D721Med (cell line): ENCODE measurements around the gene WDTC1.

ENCODE experiments used
- DNase-seq: peaks from one replicate; pipeline ENCODE4 v3.0.0; 2011; ENCODE audit warnings: low spot score; ENCODE audit not compliant: insufficient read length
- FAIRE-seq: peaks from 2 replicates; lab custom pipeline; 2011; peaks lifted over from hg19 to GRCh38; lab: Jason Lieb, UNC
- TF ChIP-seq, protein P1 (sequence below): IDR thresholded peaks from 2 replicates; pipeline ENCODE4 v1.5.1; 2012; ENCODE audit warnings: mild to moderate bottlenecking, control low read depth; ENCODE audit not compliant: insufficient read depth; ENCODE audit errors: missing control alignments

Gene WDTC1

DNA sequence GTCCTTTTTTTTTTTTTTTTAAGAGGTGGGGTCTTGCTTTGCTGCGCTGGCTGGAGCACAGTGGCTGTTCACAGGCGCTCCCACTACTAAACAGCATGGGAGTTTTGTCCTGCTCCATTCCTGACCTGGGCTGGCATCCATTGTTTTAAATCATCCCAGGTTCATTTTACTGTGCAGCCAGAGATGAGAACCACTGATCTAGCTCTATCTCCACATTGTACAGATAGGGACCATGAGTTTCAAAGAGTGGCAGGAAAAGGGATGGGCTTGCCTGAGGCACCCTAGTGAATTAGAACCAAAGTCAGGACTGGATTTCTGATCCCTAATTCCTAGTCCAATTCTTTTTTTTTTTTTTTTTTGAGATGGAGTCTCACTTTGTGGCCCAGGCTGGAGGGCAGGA lies 80.3 kb downstream of the WDTC1 start:
- DNase-seq (no peak), FAIRE-seq (no peak)
- TF ChIP-seq, protein P1, sequence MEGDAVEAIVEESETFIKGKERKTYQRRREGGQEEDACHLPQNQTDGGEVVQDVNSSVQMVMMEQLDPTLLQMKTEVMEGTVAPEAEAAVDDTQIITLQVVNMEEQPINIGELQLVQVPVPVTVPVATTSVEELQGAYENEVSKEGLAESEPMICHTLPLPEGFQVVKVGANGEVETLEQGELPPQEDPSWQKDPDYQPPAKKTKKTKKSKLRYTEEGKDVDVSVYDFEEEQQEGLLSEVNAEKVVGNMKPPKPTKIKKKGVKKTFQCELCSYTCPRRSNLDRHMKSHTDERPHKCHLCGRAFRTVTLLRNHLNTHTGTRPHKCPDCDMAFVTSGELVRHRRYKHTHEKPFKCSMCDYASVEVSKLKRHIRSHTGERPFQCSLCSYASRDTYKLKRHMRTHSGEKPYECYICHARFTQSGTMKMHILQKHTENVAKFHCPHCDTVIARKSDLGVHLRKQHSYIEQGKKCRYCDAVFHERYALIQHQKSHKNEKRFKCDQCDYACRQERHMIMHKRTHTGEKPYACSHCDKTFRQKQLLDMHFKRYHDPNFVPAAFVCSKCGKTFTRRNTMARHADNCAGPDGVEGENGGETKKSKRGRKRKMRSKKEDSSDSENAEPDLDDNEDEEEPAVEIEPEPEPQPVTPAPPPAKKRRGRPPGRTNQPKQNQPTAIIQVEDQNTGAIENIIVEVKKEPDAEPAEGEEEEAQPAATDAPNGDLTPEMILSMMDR: no peak

DNA sequence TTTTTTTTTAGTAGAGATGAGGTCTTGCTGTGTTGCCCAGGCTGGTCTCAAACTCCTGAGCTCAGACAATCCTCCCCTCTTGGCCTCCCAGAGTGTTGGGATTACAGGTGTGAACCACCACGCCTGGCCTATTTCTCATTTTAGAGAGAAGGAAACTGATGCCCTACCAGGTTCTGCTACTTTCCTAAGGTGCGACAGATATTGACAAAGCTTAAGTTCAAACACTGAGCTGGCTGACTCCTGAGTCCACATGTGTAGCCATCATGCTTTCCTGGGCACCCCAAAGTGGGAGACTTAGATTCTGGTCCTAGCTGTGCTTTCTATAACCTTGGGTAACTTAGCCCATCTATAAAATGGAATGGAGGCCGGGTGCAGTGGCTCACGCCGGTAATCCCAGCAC lies 82.4 kb downstream of the WDTC1 start:
- TF ChIP-seq, protein P1: no peak
- DNase-seq (no peak), FAIRE-seq (no peak)

DNA sequence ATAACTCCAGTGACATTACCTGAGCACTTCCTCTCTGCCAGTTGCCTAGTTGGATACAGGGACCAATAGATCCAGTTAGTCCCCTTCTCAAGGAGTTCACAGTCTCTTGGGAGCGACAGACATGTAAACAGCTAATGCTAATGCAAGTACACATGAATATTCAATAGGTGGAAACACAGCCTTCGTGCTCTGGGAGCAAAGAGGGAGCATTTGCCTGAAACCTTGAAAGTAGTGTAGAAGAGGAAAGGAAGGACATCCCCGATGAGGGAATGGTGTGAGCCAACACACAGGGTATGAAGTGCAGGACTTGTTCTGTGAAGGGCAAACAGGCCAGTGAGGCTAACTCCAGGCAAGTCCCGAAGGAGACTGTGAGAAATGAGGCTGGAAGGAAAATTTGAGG lies 83.7 kb downstream of the WDTC1 start:
- FAIRE-seq (no peak), DNase-seq (no peak)
- TF ChIP-seq, protein P1: no peak

DNA sequence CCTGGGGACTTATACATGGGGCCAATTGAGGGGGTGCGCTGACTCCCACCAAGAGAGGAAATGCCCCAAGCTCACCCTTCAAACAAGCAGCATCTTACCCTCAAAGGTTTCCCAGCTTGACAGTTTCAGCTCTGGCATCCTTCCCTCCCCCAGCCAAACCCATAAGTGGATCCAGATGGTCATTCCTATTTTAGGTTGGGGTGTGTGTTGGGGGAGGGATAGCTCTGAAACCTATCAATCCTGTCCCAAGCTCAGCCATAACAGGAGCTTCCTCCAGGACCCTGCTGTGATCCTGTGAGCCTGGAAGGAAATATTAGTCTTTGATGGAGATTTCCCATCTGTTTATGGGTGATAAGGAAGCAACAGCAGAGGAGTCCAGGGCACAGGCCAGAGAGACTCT lies 84.2 kb downstream of the WDTC1 start:
- FAIRE-seq (no peak), DNase-seq (no peak)
- TF ChIP-seq, protein P1: no peak

DNA sequence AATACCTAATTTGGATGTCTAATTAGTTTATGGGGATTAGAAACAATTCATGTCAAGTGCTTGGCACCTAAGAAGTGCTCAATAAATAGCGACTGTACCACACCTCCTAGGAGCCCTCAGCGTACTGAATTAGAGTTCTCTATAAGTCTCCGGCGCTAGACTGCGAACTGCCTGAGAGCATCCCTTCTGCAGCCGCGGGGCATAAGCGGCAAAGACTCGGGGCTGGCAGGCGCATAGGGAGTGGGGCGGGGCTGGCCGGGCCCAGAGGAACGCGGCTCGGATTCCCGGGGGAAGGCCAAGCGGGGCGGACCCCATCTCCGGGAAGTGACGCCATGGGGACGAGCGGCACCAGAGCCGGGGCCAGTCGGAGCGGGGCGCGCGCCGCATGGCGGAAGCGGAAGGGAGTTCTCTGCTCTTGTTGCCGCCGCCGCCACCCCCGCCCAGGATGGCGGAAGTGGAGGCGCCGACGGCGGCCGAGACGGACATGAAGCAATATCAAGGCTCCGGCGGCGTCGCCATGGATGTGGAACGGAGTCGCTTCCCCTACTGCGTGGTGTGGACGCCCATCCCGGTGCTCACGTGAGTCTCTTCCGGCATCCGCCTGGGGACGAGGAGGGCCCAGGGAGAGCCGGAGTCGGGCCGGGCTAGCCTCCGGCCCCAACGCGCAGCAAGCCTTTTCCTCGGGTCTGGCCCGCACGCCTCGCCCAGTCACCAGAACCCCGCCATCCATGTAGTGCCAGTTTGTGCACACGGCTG lies 87.6 kb downstream of the WDTC1 start, which contains the start of gene TMEM222:
TSS of gene TMEM222 (plus strand) at position 351 of the 756 bp plus-strand sequence. CDS start at position 386, 35 bp downstream.
- DNase-seq (peak; percentile 63), FAIRE-seq (no peak)
- TF ChIP-seq, protein P1: no peak

DNA sequence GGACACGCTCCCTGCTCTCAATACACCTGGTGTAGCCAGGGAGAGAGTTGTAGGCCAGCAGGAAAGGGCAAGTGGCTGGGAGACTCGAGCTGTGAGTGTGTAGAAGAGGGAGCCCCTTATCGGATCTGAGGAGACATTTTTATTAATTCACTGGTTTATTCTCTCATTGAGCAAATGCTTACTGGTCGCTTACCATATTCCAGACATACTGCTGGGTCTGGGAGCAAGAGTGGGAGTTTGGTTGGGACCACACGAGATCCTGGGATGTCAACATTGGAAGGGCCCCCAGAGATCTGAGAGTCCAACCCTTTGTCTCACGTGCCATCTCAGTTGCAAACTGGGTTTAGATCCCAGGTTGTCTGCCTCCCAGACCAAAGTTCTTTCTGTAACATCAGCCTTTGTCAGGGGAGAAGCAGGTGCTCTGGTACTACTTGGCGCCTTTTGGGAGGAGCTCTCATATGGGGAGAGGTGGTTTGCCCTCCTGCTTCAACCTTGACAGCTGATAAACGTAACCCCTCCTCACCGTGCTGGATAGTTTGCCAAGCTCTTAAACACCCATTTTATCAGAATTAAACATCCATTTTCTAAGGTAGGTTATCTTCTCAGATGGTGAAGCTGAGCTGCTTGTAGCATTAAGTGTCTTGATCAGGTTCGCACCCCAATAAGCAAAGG lies 88.3 kb downstream of the WDTC1 start:
- DNase-seq: no peak
- FAIRE-seq: no peak
- TF ChIP-seq, protein P1: no peak

DNA sequence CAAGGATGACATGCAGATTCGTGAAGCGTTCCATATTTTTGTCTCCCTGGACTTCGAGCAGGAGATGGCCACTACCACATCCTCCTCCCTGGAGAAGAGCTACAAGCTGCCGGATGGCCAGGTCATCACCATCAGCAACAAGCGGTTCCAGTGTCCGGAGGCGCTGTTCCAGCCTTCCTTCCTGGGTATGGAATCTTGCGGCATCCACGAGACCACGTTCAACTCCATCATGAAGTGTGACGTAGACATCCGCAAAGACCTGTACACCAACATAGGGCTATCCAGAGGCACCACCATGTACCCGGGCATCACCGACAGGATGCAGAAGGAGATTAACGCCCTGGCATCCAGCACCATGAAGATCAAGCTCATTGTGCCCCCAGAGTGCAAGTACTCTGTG lies 90.9 kb downstream of the WDTC1 start:
- FAIRE-seq (no peak), DNase-seq (no peak)
- TF ChIP-seq, protein P1: no peak
